DOHH2 (cell line): ENCODE results near the gene VSIG8.

Experiments used
- H3F3A ChIP-seq: fragments of 200-600 bp; sonication (generic), shearing (Covaris generic); 2 replicates; pipeline ENCODE4 v1.6.0; 2016; ENCODE audit warnings: antibody characterized with exemption, mild to moderate bottlenecking; ENCODE audit not compliant: control insufficient read depth, insufficient read depth
- H3K27ac ChIP-seq: fragments of 200-600 bp; sonication (generic); 2 replicates; pipeline ENCODE4 v1.5.1; 2014; ENCODE audit warnings: low read depth, mild to moderate bottlenecking, low read length, moderate library complexity
- H3K27me3 ChIP-seq: fragments of 200-600 bp; sonication (generic); 2 replicates; pipeline ENCODE4 v1.6.1; 2014; ENCODE audit warnings: mild to moderate bottlenecking, low read length, mixed read lengths; ENCODE audit not compliant: control insufficient read depth
- H3K36me3 ChIP-seq: fragments of 200-600 bp; sonication (generic); 2 replicates; pipeline ENCODE4 v1.6.1; 2014; ENCODE audit warnings: mild to moderate bottlenecking, low read length, moderate library complexity, mixed read lengths; ENCODE audit not compliant: control insufficient read depth
- H3K4me1 ChIP-seq: fragments of 200-600 bp; sonication (generic); 2 replicates; pipeline ENCODE4 v1.6.1; 2014; ENCODE audit warnings: mild to moderate bottlenecking, low read length, mixed read lengths; ENCODE audit not compliant: control insufficient read depth
- H3K4me2 ChIP-seq: fragments of 200-600 bp; sonication (generic); 2 replicates; pipeline ENCODE4 v1.6.0; 2014; ENCODE audit warnings: mild to moderate bottlenecking, low read length, moderate library complexity
- H3K4me3 ChIP-seq: fragments of 200-600 bp; sonication (generic); 2 replicates; pipeline ENCODE4 v1.5.1; 2014; ENCODE audit warnings: mild to moderate bottlenecking, low read length, mixed read lengths
- H3K79me2 ChIP-seq: fragments of 200-600 bp; sonication (generic); 2 replicates; pipeline ENCODE4 v1.6.1; 2014; ENCODE audit warnings: mild to moderate bottlenecking, low read length, mixed read lengths; ENCODE audit not compliant: control insufficient read depth
- H3K9me2 ChIP-seq: fragments of 200-600 bp; sonication (generic); replicated peaks from 2 replicates; pipeline ENCODE4 v1.6.1; 2014; ENCODE audit warnings: mild to moderate bottlenecking, low read length, mixed read lengths; ENCODE audit not compliant: control insufficient read depth
- H3K9me3 ChIP-seq: fragments of 200-600 bp; sonication (generic); 2 replicates; pipeline ENCODE4 v1.6.1; 2014; ENCODE audit warnings: antibody characterized with exemption, low read length, mixed read lengths; ENCODE audit not compliant: control insufficient read depth, insufficient read depth
- H4K20me1 ChIP-seq: fragments of 200-600 bp; sonication (generic); 2 replicates; pipeline ENCODE4 v1.6.0; 2014; ENCODE audit warnings: low read depth, mild to moderate bottlenecking, antibody characterized with exemption, low read length, moderate library complexity; ENCODE audit not compliant: control insufficient read depth, insufficient read depth
- CTCF ChIP-seq: fragments of 200-600 bp; sonication (generic); IDR thresholded peaks from one replicate; pipeline ENCODE4 v1.5.1; 2014; ENCODE audit warnings: antibody characterized with exemption, mild to moderate bottlenecking, low read depth, low read length; ENCODE audit not compliant: poor library complexity, severe bottlenecking
- EZH2phosphoT487 ChIP-seq: fragments of 200-600 bp; sonication (generic); IDR thresholded peaks from 2 replicates; pipeline ENCODE4 v1.6.1; 2017; ENCODE audit warnings: borderline replicate concordance, mild to moderate bottlenecking, antibody characterized with exemption, low read length, moderate library complexity, mixed read lengths

The VSIG8 gene

GRCh38 chr1:159867664-159868026 is 5.2 kb upstream of the VSIG8 start:
- TF ChIP-seq CTCF = no peak
- TF ChIP-seq EZH2phosphoT487 = no peak
- Histone ChIP-seq H3K4me3 (no peak overlapping the region), H3K79me2 (no peaks in the 10 kb centered on the region), H3K4me2 (no peak overlapping the region), H3K9me3 (no peaks in the 10 kb centered on the region), H4K20me1 (no peaks in the 10 kb centered on the region), H3K36me3 (no peaks in the 10 kb centered on the region), H3K4me1 (no peaks in the 10 kb centered on the region), H3K27me3 (peaks cover 18% of the 10 kb centered on the region), H3K9me2 (no peaks in the 10 kb centered on the region), H3K27ac (no peak overlapping the region), H3F3A (no peaks in the 10 kb centered on the region)

- Histone ChIP-seq H3K4me1 (no peaks in the 10 kb centered on the region), H3K9me3 (no peaks in the 10 kb centered on the region), H4K20me1 (no peaks in the 10 kb centered on the region), H3K4me3 (no peak overlapping the region), H3K9me2 (no peaks in the 10 kb centered on the region), H3K4me2 (no peak overlapping the region), H3K27me3 (peaks cover 18% of the 10 kb centered on the region), H3K36me3 (no peaks in the 10 kb centered on the region), H3K79me2 (no peaks in the 10 kb centered on the region), H3F3A (no peaks in the 10 kb centered on the region), H3K27ac (no peak overlapping the region)
- TF ChIP-seq EZH2phosphoT487 (no peak), CTCF (no peak)
These were observed 4.6 kb upstream of the VSIG8 start for GRCh38 chr1:159866905-159867663.

- Histone ChIP-seq H3F3A (no peaks in the 10 kb centered on the region), H3K4me2 (no peak overlapping the region), H3K4me3 (no peak overlapping the region), H3K79me2 (no peaks in the 10 kb centered on the region), H3K36me3 (no peaks in the 10 kb centered on the region), H3K27me3 (peaks cover 20% of the 10 kb centered on the region), H3K9me3 (no peaks in the 10 kb centered on the region), H3K27ac (no peak overlapping the region), H3K9me2 (no peaks in the 10 kb centered on the region), H3K4me1 (no peaks in the 10 kb centered on the region), H4K20me1 (no peaks in the 10 kb centered on the region)
- TF ChIP-seq EZH2phosphoT487 = no peak
- TF ChIP-seq CTCF = no peak
These were observed 3.6 kb upstream of the VSIG8 start for GRCh38 chr1:159866066-159866465.

- TF ChIP-seq EZH2phosphoT487 = no peak
- no peak for TF ChIP-seq CTCF
- Histone ChIP-seq H3K4me3 (no peak overlapping the region), H3K36me3 (no peaks in the 10 kb centered on the region), H3K27ac (no peak overlapping the region), H3K79me2 (no peaks in the 10 kb centered on the region), H3F3A (no peaks in the 10 kb centered on the region), H3K4me1 (no peaks in the 10 kb centered on the region), H3K9me2 (no peaks in the 10 kb centered on the region), H3K27me3 (peaks cover 17% of the 10 kb centered on the region), H3K9me3 (no peaks in the 10 kb centered on the region), H4K20me1 (no peaks in the 10 kb centered on the region), H3K4me2 (no peak overlapping the region)
These were observed 1.8 kb upstream of the VSIG8 start for GRCh38 chr1:159864262-159864661.
